ENCODE measurements around the gene OSGEPL1. TPM values are rescaled to one million over a fixed set of nuclear protein-coding genes. Genes with fewer than 3 reads are reported as not detected.
"Not testable (repeated sequence)": the region's sequence is repeated elsewhere in the genome, so short reads cannot be mapped to it uniquely, and the experiment has no call there.

Gene OSGEPL1
- total and polyA plus RNA-seq, 2 experiments from 2014 or later, result 12.5 to 19.0 TPM

GRCh38 chr2:189726271-189726670, 36.3 kb downstream of the OSGEPL1 start:
- no peak overlapping the region for H3K4me3 ChIP-seq
- H3K4me1 ChIP-seq (ENCODE audit: low read depth), result no peaks in the 10 kb centered on the region
- H3K27me3 ChIP-seq, result no peaks in the 10 kb centered on the region
- no peak overlapping the region for H3K27ac ChIP-seq
- no peaks in the 10 kb centered on the region for H3K36me3 ChIP-seq
- no peak for DNase-seq (ENCODE audit: low read depth in 1 of 2, low spot score in 1 of 2)
- H3K9me3 ChIP-seq (ENCODE audit: low read depth), result no peaks in the 10 kb centered on the region
- TF ChIP-seq, protein P1, sequence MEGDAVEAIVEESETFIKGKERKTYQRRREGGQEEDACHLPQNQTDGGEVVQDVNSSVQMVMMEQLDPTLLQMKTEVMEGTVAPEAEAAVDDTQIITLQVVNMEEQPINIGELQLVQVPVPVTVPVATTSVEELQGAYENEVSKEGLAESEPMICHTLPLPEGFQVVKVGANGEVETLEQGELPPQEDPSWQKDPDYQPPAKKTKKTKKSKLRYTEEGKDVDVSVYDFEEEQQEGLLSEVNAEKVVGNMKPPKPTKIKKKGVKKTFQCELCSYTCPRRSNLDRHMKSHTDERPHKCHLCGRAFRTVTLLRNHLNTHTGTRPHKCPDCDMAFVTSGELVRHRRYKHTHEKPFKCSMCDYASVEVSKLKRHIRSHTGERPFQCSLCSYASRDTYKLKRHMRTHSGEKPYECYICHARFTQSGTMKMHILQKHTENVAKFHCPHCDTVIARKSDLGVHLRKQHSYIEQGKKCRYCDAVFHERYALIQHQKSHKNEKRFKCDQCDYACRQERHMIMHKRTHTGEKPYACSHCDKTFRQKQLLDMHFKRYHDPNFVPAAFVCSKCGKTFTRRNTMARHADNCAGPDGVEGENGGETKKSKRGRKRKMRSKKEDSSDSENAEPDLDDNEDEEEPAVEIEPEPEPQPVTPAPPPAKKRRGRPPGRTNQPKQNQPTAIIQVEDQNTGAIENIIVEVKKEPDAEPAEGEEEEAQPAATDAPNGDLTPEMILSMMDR (IDR thresholded peaks at IDR 0.05; ENCODE audit: low read depth, low read length), result no peak

DNA sequence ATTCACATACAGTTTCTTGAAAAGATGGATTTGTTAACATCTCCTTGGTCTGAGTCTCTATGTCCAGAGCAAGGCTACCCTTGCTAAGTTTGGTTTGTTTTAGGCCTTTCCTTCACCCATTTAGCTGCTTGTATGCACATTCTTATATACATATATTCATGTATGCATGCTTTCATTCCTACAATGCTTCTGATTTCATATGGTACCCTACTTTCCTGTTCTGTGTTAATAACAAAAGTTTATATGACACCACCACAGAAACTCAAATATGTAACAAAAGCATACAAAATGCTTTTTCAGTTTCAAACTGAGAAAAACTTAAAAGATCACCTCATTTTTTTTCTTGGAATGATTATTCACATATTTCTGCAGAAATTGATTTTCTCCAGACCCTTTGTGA, 39.4 kb downstream of the OSGEPL1 start:
- DNase-seq (ENCODE audit: low read depth in 1 of 2, low spot score in 1 of 2), result no peak
- no peaks in the 10 kb centered on the region for H3K9me3 ChIP-seq (ENCODE audit: low read depth)
- TF ChIP-seq, protein P1 (IDR thresholded peaks at IDR 0.05; ENCODE audit: low read depth, low read length), result no peak
- no peak overlapping the region for H3K27ac ChIP-seq
- no peaks in the 10 kb centered on the region for H3K36me3 ChIP-seq
- no peak overlapping the region for H3K4me3 ChIP-seq
- no peaks in the 10 kb centered on the region for H3K4me1 ChIP-seq (ENCODE audit: low read depth)
- H3K27me3 ChIP-seq, result no peaks in the 10 kb centered on the region

- TF ChIP-seq, protein P1 (IDR thresholded peaks at IDR 0.05; ENCODE audit: low read depth, low read length), result no peak
- H3K27me3 ChIP-seq, result no peaks in the 10 kb centered on the region
- DNase-seq (ENCODE audit: low read depth in 1 of 2, low spot score in 1 of 2), result peak in 1 of 2 donors; percentile 35
- H3K27ac ChIP-seq, result no peak overlapping the region
- no peak overlapping the region for H3K4me3 ChIP-seq
- H3K9me3 ChIP-seq (ENCODE audit: low read depth), result no peaks in the 10 kb centered on the region
- H3K36me3 ChIP-seq, result no peaks in the 10 kb centered on the region
- no peaks in the 10 kb centered on the region for H3K4me1 ChIP-seq (ENCODE audit: low read depth)
Observed at GRCh38 chr2:189719571-189719970, 43.0 kb downstream of the OSGEPL1 start.

GRCh38 chr2:189717593-189717992, 45.0 kb downstream of the OSGEPL1 start:
- H3K4me3 ChIP-seq; H3K4me1 ChIP-seq (ENCODE audit: low read depth); H3K36me3 ChIP-seq; H3K27ac ChIP-seq; DNase-seq (ENCODE audit: low read depth in 1 of 2, low spot score in 1 of 2); H3K9me3 ChIP-seq (ENCODE audit: low read depth); H3K27me3 ChIP-seq: not testable (repeated sequence)

DNA sequence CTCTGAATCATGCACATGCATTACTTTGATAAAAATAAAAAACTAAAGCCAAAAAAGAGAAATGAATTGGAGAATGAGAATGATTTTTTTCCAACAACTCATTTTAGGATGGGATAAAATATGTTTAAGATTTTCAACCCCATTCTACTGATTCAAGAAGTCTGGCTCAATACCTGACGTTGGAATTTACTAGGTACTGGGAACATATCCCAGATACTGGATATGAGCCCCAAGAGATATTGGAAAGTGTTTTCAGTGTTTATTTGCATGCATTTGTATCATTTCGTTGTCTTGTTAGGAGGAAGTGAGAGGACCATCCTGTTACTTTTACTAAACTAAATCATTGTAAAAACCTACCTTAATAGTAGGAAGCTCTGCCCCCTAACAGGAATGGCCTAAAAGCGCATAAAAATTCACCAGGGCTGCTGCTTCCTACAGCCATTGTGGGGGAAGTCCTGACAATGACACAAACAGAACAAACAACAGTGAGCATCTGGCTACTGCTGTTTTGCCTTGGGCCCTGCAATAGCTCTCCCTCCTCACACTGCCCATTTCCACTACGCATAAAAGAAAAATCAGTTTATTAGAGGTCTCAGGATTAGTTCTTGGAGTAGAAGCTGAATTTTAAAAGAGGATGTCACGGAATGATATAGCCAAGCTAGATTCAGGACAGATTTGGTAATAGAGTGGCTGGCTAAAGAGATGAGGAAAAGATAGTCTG, 52.9 kb downstream of the OSGEPL1 start:
- no peaks in the 10 kb centered on the region for H3K9me3 ChIP-seq (ENCODE audit: low read depth)
- DNase-seq (ENCODE audit: low read depth in 1 of 2, low spot score in 1 of 2), result no peak
- H3K4me1 ChIP-seq (ENCODE audit: low read depth), result no peaks in the 10 kb centered on the region
- TF ChIP-seq, protein P1 (IDR thresholded peaks at IDR 0.05; ENCODE audit: low read depth, low read length), result no peak
- H3K27ac ChIP-seq, result no peak overlapping the region
- no peak overlapping the region for H3K4me3 ChIP-seq
- H3K36me3 ChIP-seq, result no peaks in the 10 kb centered on the region
- H3K27me3 ChIP-seq, result no peaks in the 10 kb centered on the region

DNA sequence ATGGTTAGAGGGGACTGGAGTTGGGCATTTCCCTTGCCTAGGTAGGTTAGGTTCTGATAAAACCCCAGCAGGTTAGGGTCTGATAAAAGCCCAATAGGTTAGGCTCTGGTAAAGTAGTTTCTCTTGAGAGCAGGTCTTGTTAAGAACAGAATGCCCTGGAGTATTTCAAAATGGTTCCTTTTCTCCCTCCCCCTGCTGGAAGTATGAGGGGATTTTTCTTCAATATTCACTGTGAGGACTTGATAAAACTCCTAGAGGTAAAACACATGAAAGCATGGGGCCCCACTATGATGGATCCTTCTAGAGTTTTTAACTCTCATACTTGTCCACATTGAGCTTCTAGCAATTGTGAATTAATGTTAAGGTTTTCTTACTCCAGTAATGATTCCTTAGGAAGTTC, 60.5 kb downstream of the OSGEPL1 start:
- no peak overlapping the region for H3K27ac ChIP-seq
- no peaks in the 10 kb centered on the region for H3K36me3 ChIP-seq
- H3K27me3 ChIP-seq, result no peaks in the 10 kb centered on the region
- no peak overlapping the region for H3K4me3 ChIP-seq
- DNase-seq (ENCODE audit: low read depth in 1 of 2, low spot score in 1 of 2), result no peak
- TF ChIP-seq, protein P1 (IDR thresholded peaks at IDR 0.05; ENCODE audit: low read depth, low read length), result peak; percentile 23
- no peaks in the 10 kb centered on the region for H3K9me3 ChIP-seq (ENCODE audit: low read depth)
- H3K4me1 ChIP-seq (ENCODE audit: low read depth), result no peaks in the 10 kb centered on the region

Measured in cardiac muscle cell (in vitro differentiated cells and primary cell).